Measurements from ENCODE around the gene XK.
A peak's percentile ranks its signal among the peaks of the same experiment; 100 is the strongest.
"Not testable (repeated sequence)": the region's sequence is repeated elsewhere in the genome, so short reads cannot be mapped to it uniquely, and the experiment has no call there.

XK gene

DNA sequence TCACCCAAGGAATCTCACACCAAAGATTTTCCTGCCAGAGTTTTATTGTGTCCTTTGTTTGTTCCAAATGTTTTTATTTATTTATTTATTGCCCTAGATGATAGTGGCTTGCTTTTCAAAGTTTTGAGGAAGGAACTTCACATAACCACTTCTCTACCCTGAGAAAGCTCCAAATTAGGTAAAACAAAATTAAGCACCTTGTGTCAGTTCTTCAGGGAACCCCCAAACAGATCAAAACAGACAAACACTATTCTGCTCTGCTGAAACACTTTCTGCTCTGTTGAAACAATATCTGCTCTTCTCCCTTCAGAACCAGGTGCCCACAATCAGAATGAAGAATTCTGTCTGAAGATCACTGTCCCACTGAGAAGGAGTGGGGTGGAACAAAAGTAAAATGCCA lies 77.8 kb downstream of the XK start:
- Histone ChIP-seq H3K4me3 (ENCODE audit: low read length in 2 of 2) (no peak overlapping the region), H3K36me3 (ENCODE audit: control insufficient read depth in 2 of 2, insufficient read depth in 2 of 2, low read length in 2 of 2) (no peaks in the 10 kb centered on the region), H3K27me3 (ENCODE audit: control insufficient read depth in 2 of 2, insufficient read depth in 2 of 2, low read length in 2 of 2) (peaks cover 0 to 4% of the 10 kb centered on the region in 2 donors), H3K9ac (ENCODE audit: low read depth in 1 of 2, low read length in 2 of 2) (no peak overlapping the region), H3K27ac (ENCODE audit: low read depth in 2 of 2, low read length in 2 of 2) (no peak overlapping the region), H3K9me3 (ENCODE audit: control insufficient read depth in 2 of 2, low read length in 2 of 2) (no peaks in the 10 kb centered on the region), H3K4me1 (ENCODE audit: control insufficient read depth in 2 of 2, insufficient read depth in 2 of 2, low read length in 2 of 2) (no peaks in the 10 kb centered on the region)

- Histone ChIP-seq H3K9me3 (ENCODE audit: control insufficient read depth in 2 of 2, low read length in 2 of 2) (no peaks in the 10 kb centered on the region), H3K4me1 (ENCODE audit: control insufficient read depth in 2 of 2, insufficient read depth in 2 of 2, low read length in 2 of 2) (no peaks in the 10 kb centered on the region), H3K36me3 (ENCODE audit: control insufficient read depth in 2 of 2, insufficient read depth in 2 of 2, low read length in 2 of 2) (no peaks in the 10 kb centered on the region), H3K27me3 (ENCODE audit: control insufficient read depth in 2 of 2, insufficient read depth in 2 of 2, low read length in 2 of 2) (peaks cover 0 to 4% of the 10 kb centered on the region in 2 donors), H3K4me3 (ENCODE audit: low read length in 2 of 2) (no peak overlapping the region), H3K27ac (ENCODE audit: low read depth in 2 of 2, low read length in 2 of 2) (no peak overlapping the region), H3K9ac (ENCODE audit: low read depth in 1 of 2, low read length in 2 of 2) (no peak overlapping the region)
These were observed 79.9 kb downstream of the XK start for GRCh38 chrX:37765507-37765906.

DNA sequence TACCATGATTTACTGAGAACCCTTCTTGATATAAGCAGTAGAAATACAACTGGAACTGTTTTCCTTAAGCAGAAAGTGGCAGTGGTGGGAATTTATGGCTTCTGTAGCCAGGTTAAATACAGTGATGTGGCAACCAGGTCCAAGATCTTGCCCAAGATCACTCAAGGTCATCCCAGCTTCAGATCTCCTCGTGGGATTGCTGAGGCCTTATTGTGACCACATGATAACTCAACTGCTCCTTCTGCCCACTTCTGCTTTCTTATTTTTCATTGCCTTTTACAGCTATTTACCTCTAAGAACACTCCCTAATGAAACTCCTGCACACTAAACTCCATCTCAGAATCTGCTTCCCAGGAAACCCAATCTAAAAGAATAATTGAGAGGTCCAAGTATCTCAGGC lies 81.8 kb downstream of the XK start:
- no peak overlapping the region for H3K9ac ChIP-seq (ENCODE audit: low read depth in 1 of 2, low read length in 2 of 2)
- no peaks in the 10 kb centered on the region for H3K36me3 ChIP-seq (ENCODE audit: control insufficient read depth in 2 of 2, insufficient read depth in 2 of 2, low read length in 2 of 2)
- peaks cover 0 to 4% of the 10 kb centered on the region in 2 donors for H3K27me3 ChIP-seq (ENCODE audit: control insufficient read depth in 2 of 2, insufficient read depth in 2 of 2, low read length in 2 of 2)
- H3K4me1 ChIP-seq (ENCODE audit: control insufficient read depth in 2 of 2, insufficient read depth in 2 of 2, low read length in 2 of 2): no peaks in the 10 kb centered on the region
- H3K4me3 ChIP-seq (ENCODE audit: low read length in 2 of 2): no peak overlapping the region
- no peak overlapping the region for H3K27ac ChIP-seq (ENCODE audit: low read depth in 2 of 2, low read length in 2 of 2)
- H3K9me3 ChIP-seq (ENCODE audit: control insufficient read depth in 2 of 2, low read length in 2 of 2): no peaks in the 10 kb centered on the region

DNA sequence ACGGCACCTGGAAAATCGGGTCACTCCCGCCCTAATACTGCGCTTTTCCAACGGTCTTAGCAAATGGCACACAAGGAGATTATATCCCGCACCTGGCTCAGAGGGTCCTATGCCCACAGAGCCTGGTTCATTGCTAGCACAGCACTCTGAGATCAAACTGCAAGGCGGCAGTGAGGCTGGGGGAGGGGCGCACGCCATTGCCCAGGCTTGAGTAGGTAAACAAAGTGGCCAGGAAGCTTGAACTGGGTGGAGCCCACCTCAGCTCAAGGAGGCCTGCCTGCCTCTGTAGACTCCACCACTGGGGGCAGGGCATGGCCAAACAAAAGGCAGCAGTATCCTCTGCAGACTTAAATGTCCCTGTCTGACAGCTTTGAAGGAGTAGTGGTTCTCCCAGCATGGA lies 83.3 kb downstream of the XK start:
- not testable (repeated sequence) for H3K27me3 ChIP-seq (ENCODE audit: control insufficient read depth in 2 of 2, insufficient read depth in 2 of 2, low read length in 2 of 2); H3K4me1 ChIP-seq (ENCODE audit: control insufficient read depth in 2 of 2, insufficient read depth in 2 of 2, low read length in 2 of 2); H3K9me3 ChIP-seq (ENCODE audit: control insufficient read depth in 2 of 2, low read length in 2 of 2); H3K27ac ChIP-seq (ENCODE audit: low read depth in 2 of 2, low read length in 2 of 2); H3K4me3 ChIP-seq (ENCODE audit: low read length in 2 of 2); H3K9ac ChIP-seq (ENCODE audit: low read depth in 1 of 2, low read length in 2 of 2); H3K36me3 ChIP-seq (ENCODE audit: control insufficient read depth in 2 of 2, insufficient read depth in 2 of 2, low read length in 2 of 2)

- no peaks in the 10 kb centered on the region for H3K36me3 ChIP-seq (ENCODE audit: control insufficient read depth in 2 of 2, insufficient read depth in 2 of 2, low read length in 2 of 2)
- H3K9me3 ChIP-seq (ENCODE audit: control insufficient read depth in 2 of 2, low read length in 2 of 2): no peaks in the 10 kb centered on the region
- no peaks in the 10 kb centered on the region for H3K4me1 ChIP-seq (ENCODE audit: control insufficient read depth in 2 of 2, insufficient read depth in 2 of 2, low read length in 2 of 2)
- H3K4me3 ChIP-seq (ENCODE audit: low read length in 2 of 2): no peak overlapping the region
- H3K9ac ChIP-seq (ENCODE audit: low read depth in 1 of 2, low read length in 2 of 2): no peak overlapping the region
- H3K27me3 ChIP-seq (ENCODE audit: control insufficient read depth in 2 of 2, insufficient read depth in 2 of 2, low read length in 2 of 2): no peaks in the 10 kb centered on the region
- no peak overlapping the region for H3K27ac ChIP-seq (ENCODE audit: low read depth in 2 of 2, low read length in 2 of 2)
These were observed 90.8 kb downstream of the XK start for GRCh38 chrX:37776283-37776986.

- no peaks in the 10 kb centered on the region for H3K9me3 ChIP-seq (ENCODE audit: control insufficient read depth in 2 of 2, low read length in 2 of 2)
- no peak overlapping the region for H3K4me3 ChIP-seq (ENCODE audit: low read length in 2 of 2)
- H3K9ac ChIP-seq (ENCODE audit: low read depth in 1 of 2, low read length in 2 of 2): no peak overlapping the region
- H3K36me3 ChIP-seq (ENCODE audit: control insufficient read depth in 2 of 2, insufficient read depth in 2 of 2, low read length in 2 of 2): no peaks in the 10 kb centered on the region
- no peak overlapping the region for H3K27ac ChIP-seq (ENCODE audit: low read depth in 2 of 2, low read length in 2 of 2)
- no peaks in the 10 kb centered on the region for H3K4me1 ChIP-seq (ENCODE audit: control insufficient read depth in 2 of 2, insufficient read depth in 2 of 2, low read length in 2 of 2)
- no peaks in the 10 kb centered on the region for H3K27me3 ChIP-seq (ENCODE audit: control insufficient read depth in 2 of 2, insufficient read depth in 2 of 2, low read length in 2 of 2)
These were observed 91.4 kb downstream of the XK start for GRCh38 chrX:37776987-37777325.

- Histone ChIP-seq H3K4me1 (ENCODE audit: control insufficient read depth in 2 of 2, insufficient read depth in 2 of 2, low read length in 2 of 2) (no peaks in the 10 kb centered on the region), H3K27me3 (ENCODE audit: control insufficient read depth in 2 of 2, insufficient read depth in 2 of 2, low read length in 2 of 2) (no peaks in the 10 kb centered on the region), H3K9me3 (ENCODE audit: control insufficient read depth in 2 of 2, low read length in 2 of 2) (no peaks in the 10 kb centered on the region), H3K4me3 (ENCODE audit: low read length in 2 of 2) (peak within 1 kb of the TSS in 1 of 2 donors; percentile 57), H3K27ac (ENCODE audit: low read depth in 2 of 2, low read length in 2 of 2) (peak within 1 kb of the TSS in 1 of 2 donors; percentile 29), H3K9ac (ENCODE audit: low read depth in 1 of 2, low read length in 2 of 2) (no peak within 1 kb of the TSS), H3K36me3 (ENCODE audit: control insufficient read depth in 2 of 2, insufficient read depth in 2 of 2, low read length in 2 of 2) (no peaks in the 10 kb centered on the region)
These were observed 94.3 kb downstream of the XK start, which contains the start of gene CYBB for GRCh38 chrX:37779857-37780256. Gene CYBB, plus strand, starts transcription at chrX:37780059. Its CDS starts 19 bp downstream, at chrX:37780078.

- H3K36me3 ChIP-seq (ENCODE audit: control insufficient read depth in 2 of 2, insufficient read depth in 2 of 2, low read length in 2 of 2): no peaks in the 10 kb centered on the region
- H3K27ac ChIP-seq (ENCODE audit: low read depth in 2 of 2, low read length in 2 of 2): no peak overlapping the region
- H3K9ac ChIP-seq (ENCODE audit: low read depth in 1 of 2, low read length in 2 of 2): no peak overlapping the region
- peak overlapping the region; percentile 9 to 57 for H3K4me3 ChIP-seq (ENCODE audit: low read length in 2 of 2)
- no peaks in the 10 kb centered on the region for H3K27me3 ChIP-seq (ENCODE audit: control insufficient read depth in 2 of 2, insufficient read depth in 2 of 2, low read length in 2 of 2)
- H3K9me3 ChIP-seq (ENCODE audit: control insufficient read depth in 2 of 2, low read length in 2 of 2): no peaks in the 10 kb centered on the region
- no peaks in the 10 kb centered on the region for H3K4me1 ChIP-seq (ENCODE audit: control insufficient read depth in 2 of 2, insufficient read depth in 2 of 2, low read length in 2 of 2)
These were observed 95.5 kb downstream of the XK start for GRCh38 chrX:37781081-37781480.

All from mucosa of rectum (tissue), 2 donors.